Measurements from ENCODE around the gene LZIC. TPM values are rescaled to one million over a fixed set of nuclear protein-coding genes. Genes with fewer than 3 reads are reported as not detected.

Gene LZIC
- polyA plus RNA-seq, 1 donor, result 51.5 TPM

DNA sequence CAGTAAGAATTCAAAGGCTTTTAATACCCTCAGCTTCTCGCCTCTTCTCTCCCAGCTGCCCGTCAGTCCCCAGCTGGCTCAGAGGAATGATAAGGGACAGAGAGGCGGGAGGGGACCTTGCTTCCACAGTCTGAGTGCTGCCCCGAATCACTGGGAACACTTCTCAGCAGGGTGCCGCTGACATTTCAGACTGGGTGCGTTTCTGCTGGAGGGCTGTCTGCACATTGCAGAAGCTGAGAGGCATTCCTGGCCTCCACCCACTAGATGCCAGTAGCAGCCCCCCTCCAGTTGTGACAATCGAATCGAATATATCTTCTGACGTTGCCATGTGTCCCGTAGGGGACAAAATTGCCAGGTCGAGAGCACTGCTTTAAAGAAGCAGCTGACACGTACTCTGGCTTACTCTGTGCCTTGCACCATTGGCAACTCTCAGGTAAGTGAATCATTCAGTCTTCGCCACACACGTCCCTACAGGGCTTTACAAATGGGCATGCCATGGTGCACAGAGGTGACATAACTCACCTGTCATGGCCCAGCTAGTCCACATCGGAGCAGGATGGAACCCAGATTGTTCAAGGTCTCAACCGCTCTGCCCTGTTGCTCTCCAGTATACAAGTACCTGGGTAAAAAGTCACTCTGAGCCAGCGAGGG lies 57.0 kb downstream of the LZIC start:
- DNase-seq (ENCODE audit: low read depth), result no peak

DNA sequence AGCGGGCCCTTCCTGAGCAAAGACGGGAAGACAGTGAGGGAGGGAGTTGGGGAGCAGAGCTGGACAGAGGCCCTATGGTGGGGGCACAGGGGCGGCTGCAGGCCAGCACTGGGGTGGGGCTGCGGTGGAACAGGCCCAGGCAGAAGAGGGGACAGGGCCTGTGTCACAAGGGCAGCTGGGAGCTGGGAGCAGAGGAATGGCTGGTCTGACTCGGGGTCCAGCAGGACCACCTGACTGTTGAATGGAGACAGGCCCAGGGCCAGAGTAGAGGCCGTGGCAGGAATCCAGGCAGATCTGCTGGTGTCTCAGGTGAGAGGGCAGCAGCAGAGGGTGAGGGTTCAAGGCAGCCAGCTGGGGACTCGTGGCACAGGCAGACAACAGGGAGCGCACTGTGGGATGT lies 58.4 kb downstream of the LZIC start:
- no peak for DNase-seq (ENCODE audit: low read depth)

DNA sequence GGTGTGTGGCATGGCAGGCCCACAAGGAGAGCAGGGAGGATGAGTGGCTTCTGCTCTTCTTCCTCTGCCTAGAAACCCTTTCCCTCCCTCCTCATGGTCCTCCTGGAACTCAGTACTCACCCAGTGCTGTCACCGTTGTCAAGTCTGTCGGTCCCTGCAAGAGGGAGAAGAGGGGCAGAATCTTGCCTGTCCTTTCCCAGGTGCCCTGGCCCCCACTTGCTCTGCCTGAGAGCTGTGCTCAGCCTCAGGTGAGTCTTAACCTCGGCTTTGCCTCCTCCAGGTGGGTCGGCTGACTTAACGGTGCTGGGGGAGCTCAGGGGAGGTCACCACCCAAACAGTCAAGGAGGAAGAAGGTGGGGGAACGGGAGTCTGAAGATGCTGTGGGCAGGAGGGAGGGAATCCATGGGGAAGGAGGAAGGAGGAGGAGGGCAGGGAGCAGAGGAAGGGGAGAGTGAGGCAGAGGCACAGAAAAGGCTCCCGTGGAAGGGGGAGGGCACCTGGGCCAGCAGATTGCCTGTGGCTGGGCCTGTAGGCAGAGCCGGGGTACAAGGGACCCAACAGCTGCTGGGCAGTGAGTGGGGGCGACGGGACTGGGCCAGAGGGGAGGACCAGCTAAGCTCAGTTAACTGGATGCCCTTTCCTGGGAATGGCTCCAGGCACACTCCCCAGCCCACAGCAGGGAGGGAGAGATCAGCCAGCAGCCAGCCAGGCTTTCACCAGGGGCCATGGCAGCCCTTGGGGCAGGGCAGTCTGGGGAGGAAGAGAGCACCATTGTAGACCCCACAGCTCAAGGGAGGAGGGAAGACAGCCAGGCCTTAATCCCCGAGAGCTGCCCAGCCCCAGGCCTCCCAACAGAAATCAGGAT lies 59.4 kb downstream of the LZIC start:
- no peak for DNase-seq (ENCODE audit: low read depth)

DNA sequence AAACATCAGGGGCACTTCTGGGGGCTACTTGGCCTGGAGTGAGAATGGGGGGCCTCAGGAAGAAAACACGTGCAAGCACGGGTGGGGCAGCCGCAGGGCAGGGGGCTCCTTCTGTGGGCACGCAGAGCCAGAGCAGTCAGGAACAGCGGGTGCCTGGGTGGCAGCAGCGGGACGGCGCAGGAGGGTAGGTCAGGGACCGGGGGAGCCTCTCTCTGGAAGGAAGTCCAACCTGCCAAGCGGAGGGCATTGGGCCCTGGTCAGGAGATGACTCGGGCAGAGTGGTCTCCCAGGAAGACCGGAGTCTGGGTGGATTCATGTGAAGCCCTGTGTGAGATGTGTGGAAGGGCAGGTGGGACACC lies 60.3 kb downstream of the LZIC start:
- no peak for DNase-seq (ENCODE audit: low read depth)

DNA sequence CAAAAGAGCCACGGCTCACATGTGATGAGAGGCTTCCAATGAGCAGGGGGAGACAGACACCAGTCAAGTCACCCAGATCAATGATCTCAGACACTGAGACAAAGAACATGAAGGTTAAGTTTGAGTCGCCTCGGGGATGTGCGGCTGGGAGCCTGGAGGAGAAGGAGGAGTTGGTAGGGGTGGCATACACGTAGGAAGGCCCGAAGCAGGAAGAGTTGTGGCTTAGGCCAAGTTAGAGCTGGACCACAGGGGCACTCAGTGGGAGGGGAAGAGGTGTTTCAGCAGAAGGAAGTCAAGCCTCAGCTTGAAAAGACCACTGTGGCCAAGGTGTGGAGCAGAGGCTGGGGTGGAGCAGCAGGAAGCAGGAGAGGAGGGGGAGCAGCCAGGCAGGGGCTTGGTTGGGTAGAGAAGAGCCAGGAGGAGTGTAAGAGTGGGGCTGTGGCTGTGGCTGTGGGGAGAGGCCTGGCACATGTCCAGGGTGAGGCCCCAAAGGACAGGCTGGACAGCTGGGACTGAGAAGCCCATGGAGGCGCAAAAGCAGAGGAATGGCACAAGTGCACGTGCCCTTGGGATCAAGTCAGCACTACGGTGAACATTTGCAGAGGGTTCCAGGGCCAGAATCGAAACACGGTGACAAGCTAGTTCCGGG lies 60.8 kb downstream of the LZIC start:
- no peak for DNase-seq (ENCODE audit: low read depth)

DNA sequence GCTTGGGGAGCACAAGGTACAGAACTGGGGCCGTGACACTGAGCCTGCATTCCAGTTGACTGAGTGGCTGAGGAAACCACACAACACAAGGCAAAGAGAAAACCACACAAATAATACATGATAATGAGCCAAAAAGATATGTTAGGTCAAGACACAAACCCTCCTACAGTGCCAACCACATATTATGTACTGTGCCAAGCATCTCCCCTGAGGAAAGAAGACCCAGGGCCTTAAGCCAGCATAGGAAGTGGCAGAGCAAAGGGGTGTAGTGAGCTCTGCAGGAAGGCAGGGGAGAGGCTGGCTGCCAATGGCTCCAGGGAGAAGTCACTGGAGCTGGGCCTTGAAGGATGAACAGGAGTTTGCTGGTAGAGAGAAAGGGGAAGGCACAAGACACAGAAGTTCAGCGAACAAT lies 61.3 kb downstream of the LZIC start:
- no peak for DNase-seq (ENCODE audit: low read depth)

Other genes with a start within 250 kb of the LZIC start
- gene CLSTN1, start 119.4 kb downstream of the LZIC start, polyA plus RNA-seq (ENCODE audit: insufficient read length), result 62.4 TPM
- 63.1 TPM for gene CTNNBIP1, start 33.1 kb downstream of the LZIC start, polyA plus RNA-seq (ENCODE audit: insufficient read length)
- gene NMNAT1, start 84 bp upstream of the LZIC start, polyA plus RNA-seq (ENCODE audit: insufficient read length), result 10.9 TPM
- gene RBP7, start 53.8 kb upstream of the LZIC start, polyA plus RNA-seq (ENCODE audit: insufficient read length), result 3.2 TPM
- 40.3 TPM for gene UBE4B, start 89.6 kb upstream of the LZIC start, polyA plus RNA-seq (ENCODE audit: insufficient read length)